IMR-90 (cell line): ENCODE measurements around the gene LRRTM3. TPM values are rescaled to one million over a fixed set of nuclear protein-coding genes. Genes with fewer than 3 reads are reported as not detected.

Experiments
- ATAC-seq: fragments of 200-7000 bp; cut with Tn5 transposase; 2 replicates; pipeline ENCODE4 v1.9.1; 2020; ENCODE audit warnings: low read depth, mild to moderate bottlenecking, moderate library complexity
- BruUV-seq: library from RNA; stranded (reverse); fragments of 400-500 nt; replicated peaks from 2 replicates; lab custom pipeline; 2021; lab: Mats Ljungman, UMichigan
- CTCF ChIA-PET: fragments of 300-600 bp; formaldehyde crosslinking; extraction: SDS; loops from one replicate; lab custom pipeline; 2021; ENCODE audit warnings: antibody characterized with exemption; lab: Yijun Ruan, JAX
- POLR2A ChIA-PET: fragments of 300-600 bp; sonication (Branson Sonifier 250); formaldehyde crosslinking; loops from one replicate; lab custom pipeline; 2022; ENCODE audit warnings: antibody characterized with exemption; ENCODE audit not compliant: unreplicated experiment; lab: Charles Lee
- DNase-seq: peaks from one replicate; pipeline ENCODE4 v3.0.0; 2013
- H2AFZ ChIP-seq: replicated peaks from 2 replicates; pipeline ENCODE3; 2013; ENCODE audit warnings: low read length, mild to moderate bottlenecking; ENCODE audit not compliant: poor library complexity
- H2AK5ac ChIP-seq: 2 replicates; pipeline ENCODE4 v1.6.1; 2013; ENCODE audit warnings: low read depth, low read length, inconsistent platforms
- H2AK9ac ChIP-seq: replicated peaks from 2 replicates; pipeline ENCODE3; 2013; ENCODE audit warnings: mild to moderate bottlenecking, low read depth, low read length, moderate library complexity; ENCODE audit not compliant: poor library complexity
- H2BK120ac ChIP-seq: 2 replicates; pipeline ENCODE4 v1.6.1; 2013; ENCODE audit warnings: low read depth, low read length, inconsistent platforms
- H2BK15ac ChIP-seq: 3 replicates; pipeline ENCODE4 v1.6.1; 2013; ENCODE audit warnings: low read depth, low read length, inconsistent platforms
- H2BK20ac ChIP-seq: 2 replicates; pipeline ENCODE4 v1.6.1; 2013; ENCODE audit warnings: low read depth, mild to moderate bottlenecking, inconsistent platforms, low read length, moderate library complexity
- H2BK5ac ChIP-seq: 2 replicates; pipeline ENCODE4 v1.6.1; 2013; ENCODE audit warnings: mild to moderate bottlenecking, low read depth, low read length, inconsistent platforms; ENCODE audit not compliant: poor library complexity, severe bottlenecking
- H3K14ac ChIP-seq: replicated peaks from 2 replicates; pipeline ENCODE4 v1.6.1; 2013; ENCODE audit warnings: low read depth, low read length, inconsistent platforms
- H3K18ac ChIP-seq: 2 replicates; pipeline ENCODE4 v1.6.1; 2013; ENCODE audit warnings: low read depth, low read length, control low read depth
- H3K23ac ChIP-seq: 2 replicates; pipeline ENCODE4 v1.6.1; 2013; ENCODE audit warnings: low read depth, low read length, inconsistent platforms
- H3K27ac ChIP-seq: 2 replicates; pipeline ENCODE4 v1.5.1; 2013; ENCODE audit warnings: mild to moderate bottlenecking, control low read depth, low read length; ENCODE audit not compliant: insufficient read depth
- H3K27me3 ChIP-seq: 2 replicates; pipeline ENCODE4 v1.6.1; 2013; ENCODE audit warnings: low read length; ENCODE audit not compliant: control insufficient read depth, insufficient read depth
- H3K36me3 ChIP-seq: 2 replicates; pipeline ENCODE4 v1.6.1; 2013; ENCODE audit warnings: low read length, mixed read lengths; ENCODE audit not compliant: control insufficient read depth, insufficient read depth
- H3K4ac ChIP-seq: 2 replicates; pipeline ENCODE4 v1.6.1; 2013; ENCODE audit warnings: low read depth, low read length, inconsistent platforms
- H3K4me1 ChIP-seq: 2 replicates; pipeline ENCODE4 v1.6.1; 2013; ENCODE audit warnings: low read length, mixed read lengths; ENCODE audit not compliant: control insufficient read depth, insufficient read depth
- H3K4me2 ChIP-seq: 2 replicates; pipeline ENCODE4 v1.6.1; 2013; ENCODE audit warnings: low read depth, mild to moderate bottlenecking, control low read depth, low read length, moderate library complexity
- H3K4me3 ChIP-seq: 2 replicates; pipeline ENCODE4 v1.5.1; 2013; ENCODE audit warnings: low read depth, mild to moderate bottlenecking, control low read depth, low read length, moderate library complexity; ENCODE audit not compliant: insufficient read depth
- H3K56ac ChIP-seq: 2 replicates; pipeline ENCODE4 v1.6.1; 2013; ENCODE audit warnings: low read length, inconsistent platforms; ENCODE audit not compliant: insufficient read depth; ENCODE audit errors: extremely low read depth
- H3K79me1 ChIP-seq, 2 experiments: 2 replicates each; pipeline ENCODE4 v1.6.1; 2013; ENCODE audit warnings: low read length in 2 of 2, inconsistent platforms in 1 of 2, low read depth in 1 of 2
- H3K9ac ChIP-seq: 2 replicates; pipeline ENCODE4 v1.6.1; 2013; ENCODE audit warnings: low read depth, low read length, control low read depth
- H3K9me1 ChIP-seq: 2 replicates; pipeline ENCODE4 v1.6.1; 2013; ENCODE audit warnings: low read length, inconsistent platforms; ENCODE audit not compliant: insufficient read depth
- H3K9me3 ChIP-seq: 2 replicates; pipeline ENCODE4 v1.6.1; 2013; ENCODE audit warnings: low read length; ENCODE audit not compliant: control insufficient read depth, insufficient read depth
- H4K20me1 ChIP-seq: 2 replicates; pipeline ENCODE4 v1.6.1; 2013; ENCODE audit warnings: low read length, inconsistent platforms; ENCODE audit not compliant: insufficient read depth
- H4K5ac ChIP-seq: 2 replicates; pipeline ENCODE4 v1.6.1; 2013; ENCODE audit warnings: mild to moderate bottlenecking, low read depth, low read length, control low read depth
- H4K8ac ChIP-seq, 2 experiments: 2 replicates each; pipeline ENCODE4 v1.6.1; 2013; ENCODE audit warnings: low read depth in 2 of 2, low read length in 2 of 2, control low read depth in 1 of 2, inconsistent platforms in 1 of 2
- H4K91ac ChIP-seq: 2 replicates; pipeline ENCODE4 v1.6.1; 2013; ENCODE audit warnings: low read depth, low read length, inconsistent platforms; ENCODE audit not compliant: insufficient read depth
- CEBPB ChIP-seq: IDR thresholded peaks from 2 replicates; pipeline ENCODE4 v1.6.1; 2012; ENCODE audit warnings: low read depth, low read length, improper control_type of control experiment
- CTCF ChIP-seq: conservative IDR thresholded peaks from 2 replicates; pipeline ENCODE4 v1.5.1; 2012; ENCODE audit warnings: mild to moderate bottlenecking, low read depth, low read length, improper control_type of control experiment
- ELK1 ChIP-seq: fragments of 150-350 bp; IDR thresholded peaks from 2 replicates; pipeline ENCODE4 v1.6.1; 2016; ENCODE audit warnings: low read depth, mild to moderate bottlenecking, low read length, moderate library complexity, borderline replicate concordance
- FOS ChIP-seq: fragments of 150-350 bp; IDR thresholded peaks from 2 replicates; pipeline ENCODE4 v1.6.1; 2016; ENCODE audit warnings: low read depth, low read length
- MAFK ChIP-seq: IDR thresholded peaks from 2 replicates; pipeline ENCODE4 v1.6.1; 2012; ENCODE audit warnings: low read depth, low read length, improper control_type of control experiment
- MAZ ChIP-seq: IDR thresholded peaks from 2 replicates; pipeline ENCODE4 v1.6.1; 2012; ENCODE audit warnings: low read depth, mild to moderate bottlenecking, low read length, improper control_type of control experiment, moderate library complexity, borderline replicate concordance
- MXI1 ChIP-seq: IDR thresholded peaks from 2 replicates; pipeline ENCODE4 v1.6.1; 2012; ENCODE audit warnings: low read depth, mild to moderate bottlenecking, low read length, moderate library complexity, borderline replicate concordance
- NFE2L2 ChIP-seq: fragments of 150-350 bp; IDR thresholded peaks from 2 replicates; pipeline ENCODE4 v1.6.1; 2016; ENCODE audit warnings: low read depth, mild to moderate bottlenecking, low read length
- POLR2A ChIP-seq: IDR thresholded peaks from 2 replicates; pipeline ENCODE4 v1.6.1; 2012; ENCODE audit warnings: mild to moderate bottlenecking, low read depth, low read length
- RAD21 ChIP-seq: IDR thresholded peaks from 2 replicates; pipeline ENCODE4 v1.6.1; 2012; ENCODE audit warnings: low read length, improper control_type of control experiment
- RCOR1 ChIP-seq: IDR thresholded peaks from 2 replicates; pipeline ENCODE4 v1.6.1; 2012; ENCODE audit warnings: mild to moderate bottlenecking, low read length, improper control_type of control experiment; ENCODE audit not compliant: insufficient replicate concordance
- SMC3 ChIP-seq: fragments of 150-350 bp; IDR thresholded peaks from 2 replicates; pipeline ENCODE4 v1.6.1; 2016; ENCODE audit warnings: low read depth, mild to moderate bottlenecking, antibody characterized with exemption, low read length, moderate library complexity
- USF2 ChIP-seq: fragments of 150-350 bp; IDR thresholded peaks from 2 replicates; pipeline ENCODE4 v1.6.1; 2017; ENCODE audit warnings: mild to moderate bottlenecking, antibody characterized with exemption, low read length, low read depth
- WGBS, 2 experiments: methylation state at CpG; one replicate each; pipeline versions ENCODE4 v1.1.5 to v1.1.7; 2013; ENCODE audit warnings: missing lambda C conversion rate in 2 of 2; ENCODE audit not compliant: insufficient read length in 1 of 2; ENCODE audit errors: extremely low coverage in 2 of 2; 5-methylcytosine and 5-hydroxymethylcytosine counted together
- dilution Hi-C: fragments of 300-500 bp; cut with HindIII; formaldehyde crosslinking; loops from one replicate; pipeline ENCODE4 v1.14.3; 2018; ENCODE audit warnings: low sequenced_read_pairs; ENCODE audit not compliant: unreplicated experiment
- in situ Hi-C: fragments of 300-500 bp; cut with MboI; formaldehyde crosslinking; loops from 3 replicates; pipeline ENCODE4 v1.14.3; 2019; ENCODE audit warnings: low sequenced_read_pairs, inconsistent platforms, mixed read lengths
- intact Hi-C: fragments of 100-400 bp; cut with micrococcal nuclease; formaldehyde crosslinking; loops from 2 replicates; pipeline ENCODE4 v1.10.0; 2022
- polyA plus RNA-seq, 3 experiments: library from polyadenylated mRNA; depleted of rRNA; stranded (reverse); fragments of >200 nt; gene quantifications; 2 replicates each; pipeline ENCODE4 v1.2.3, GENCODE V29; 2012; ENCODE audit warnings: low replicate concordance in 1 of 3
- total RNA-seq: library from RNA; depleted of rRNA; stranded (reverse); fragments of >200 nt; gene quantifications from 2 replicates; pipeline ENCODE4 v1.2.3, GENCODE V29; 2012

Gene LRRTM3
- total and polyA plus RNA-seq, 2 of the 4 experiments (the other 2 are of a cell fraction), result under 0.01 TPM; not detected in 1

- in situ Hi-C loops, result no loop called here
These were observed 119.6 kb downstream of the LRRTM3 start for GRCh38 chr10:67045404-67045803.

More at GRCh38 chr10:67045404-67045803, 119.6 kb downstream of the LRRTM3 start:
- Histone ChIP-seq H2AK9ac (no peak overlapping the region), H4K20me1 (no peaks in the 10 kb centered on the region), H3K36me3 (no peaks in the 10 kb centered on the region), H4K5ac (no peak overlapping the region), H3K4me3 (no peak overlapping the region), H3K27ac (no peak overlapping the region), H3K9me3 (no peaks in the 10 kb centered on the region), H3K18ac (no peak overlapping the region), H2BK20ac (no peak overlapping the region), H3K4ac (no peak overlapping the region), H2BK120ac (no peak overlapping the region), H2AK5ac (no peak overlapping the region), H4K8ac (no peak overlapping the region), H4K91ac (no peak overlapping the region), H3K56ac (no peak overlapping the region), H3K14ac (no peak overlapping the region), H3K79me1 (no peaks in the 10 kb centered on the region), H3K4me1 (no peaks in the 10 kb centered on the region), H3K9ac (no peak overlapping the region), H2BK15ac (no peak overlapping the region), H2BK5ac (no peak overlapping the region), H2AFZ (no peak overlapping the region), H3K27me3 (no peaks in the 10 kb centered on the region), H3K23ac (no peak overlapping the region), H3K4me2 (no peak overlapping the region), H3K9me1 (no peaks in the 10 kb centered on the region)
- TF ChIP-seq CEBPB (no peak), ELK1 (no peak), USF2 (no peak), SMC3 (no peak), MAFK (no peak), CTCF (no peak), POLR2A (no peak), RCOR1 (no peak), FOS (no peak), MXI1 (no peak), NFE2L2 (no peak), MAZ (no peak), RAD21 (no peak)
- DNase-seq (no peak), ATAC-seq (no peak)
- intact Hi-C loops (no loop called here), dilution Hi-C loops (no loop called here)
- no TSS peak for BruUV-seq
- WGBS, 2 experiments, result 86% methylated on average over 10 of the region's 22 CpGs; no CpG with 5 or more reads in 1 of the 2 experiments
- ChIA-PET POLR2A (no interaction called here), CTCF (no interaction called here)
